Esophagus (tissue), 2 donors: ENCODE data around the gene RGS14. TPM values are rescaled to one million over a fixed set of nuclear protein-coding genes. Genes with fewer than 3 reads are reported as not detected.
A peak's percentile ranks its signal among the peaks of the same experiment; 100 is the strongest.

Source experiments
- H3K27ac ChIP-seq, 2 donors: one replicate each; pipeline ENCODE4 v1.5.1; 2013; ENCODE audit warnings: low read depth in 2 of 2, mild to moderate bottlenecking in 2 of 2, inconsistent platforms in 1 of 2, low read length in 1 of 2, moderate library complexity in 1 of 2
- H3K27me3 ChIP-seq, 2 donors: one replicate each; pipeline ENCODE4 v1.6.1; 2013; ENCODE audit warnings: low read length in 2 of 2, control low read depth in 1 of 2, mild to moderate bottlenecking in 1 of 2; ENCODE audit not compliant: insufficient read depth in 2 of 2, control insufficient read depth in 1 of 2
- H3K36me3 ChIP-seq, 2 donors: one replicate each; pipeline ENCODE4 v1.6.1; 2013; ENCODE audit warnings: low read length in 1 of 2; ENCODE audit not compliant: control insufficient read depth in 2 of 2, insufficient read depth in 2 of 2
- H3K4me1 ChIP-seq, 2 donors: one replicate each; pipeline ENCODE4 v1.6.1; 2013; ENCODE audit warnings: low read length in 1 of 2; ENCODE audit not compliant: control insufficient read depth in 2 of 2, insufficient read depth in 2 of 2
- H3K4me3 ChIP-seq, 2 donors: one replicate each; pipeline ENCODE4 v1.5.1; 2013; ENCODE audit warnings: low read length in 2 of 2, mild to moderate bottlenecking in 2 of 2, low read depth in 1 of 2, moderate library complexity in 1 of 2
- H3K9me3 ChIP-seq, 2 donors: one replicate each; pipeline ENCODE4 v1.6.1; 2013; ENCODE audit warnings: mild to moderate bottlenecking in 2 of 2, low read depth in 1 of 2, low read length in 1 of 2, moderate library complexity in 1 of 2; ENCODE audit not compliant: control insufficient read depth in 2 of 2, insufficient read depth in 1 of 2
- WGBS, 2 donors: extraction: QIAGEN DNeasy Blood & Tissue Kit; methylation state at CpG; one replicate each; pipeline ENCODE4 v1.1.7; 2013; 5-methylcytosine and 5-hydroxymethylcytosine counted together
- polyA plus RNA-seq, 2 donors: library from polyadenylated mRNA; stranded (reverse); fragments of 200-250 nt; gene quantifications; one replicate each; pipeline ENCODE4 v1.2.3, GENCODE V29; 2013
- donor health status: healthy with polysubstance abuse.
- donor health status: Bipolar disorder and iron deficiency.

RGS14 gene
- polyA plus RNA-seq, 2 donors: 49.7 to 74.5 TPM

DNA sequence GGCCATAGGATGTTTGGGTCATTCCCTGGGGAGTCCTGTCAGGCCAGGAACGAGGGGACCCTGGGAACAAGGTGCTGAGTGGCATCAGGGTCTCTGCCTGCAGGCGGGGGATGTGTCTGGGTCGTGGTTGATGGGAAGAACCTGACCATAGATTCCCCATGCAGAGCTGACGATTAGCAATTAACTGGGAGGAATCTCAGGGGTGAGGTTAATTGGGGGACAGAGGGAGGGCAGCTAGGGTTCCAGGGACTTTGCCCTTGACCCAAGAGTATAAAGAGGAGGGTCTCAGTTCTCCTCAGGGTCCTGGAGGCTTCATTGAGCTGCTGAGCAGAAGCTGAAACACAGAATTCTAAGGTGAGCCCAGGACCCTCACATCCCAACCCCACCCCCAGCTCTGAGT is 26.4 kb downstream of the RGS14 start, which contains the start of gene SLC34A1:
SLC34A1 (plus strand) TSS at position 301 of the 400 bp plus-strand sequence. CDS start 1,308 bp downstream, outside the sequence.
- Histone ChIP-seq H3K4me1 (peaks cover 5 to 24% of the 10 kb centered on the region in 2 donors), H3K4me3 (no peak within 1 kb of the TSS), H3K36me3 (no peaks in the 10 kb centered on the region), H3K27ac (no peak within 1 kb of the TSS), H3K27me3 (no peaks in the 10 kb centered on the region), H3K9me3 (no peaks in the 10 kb centered on the region)
- WGBS, 2 donors: 75 to 77% methylated on average over 4 of the region's 4 CpGs

DNA sequence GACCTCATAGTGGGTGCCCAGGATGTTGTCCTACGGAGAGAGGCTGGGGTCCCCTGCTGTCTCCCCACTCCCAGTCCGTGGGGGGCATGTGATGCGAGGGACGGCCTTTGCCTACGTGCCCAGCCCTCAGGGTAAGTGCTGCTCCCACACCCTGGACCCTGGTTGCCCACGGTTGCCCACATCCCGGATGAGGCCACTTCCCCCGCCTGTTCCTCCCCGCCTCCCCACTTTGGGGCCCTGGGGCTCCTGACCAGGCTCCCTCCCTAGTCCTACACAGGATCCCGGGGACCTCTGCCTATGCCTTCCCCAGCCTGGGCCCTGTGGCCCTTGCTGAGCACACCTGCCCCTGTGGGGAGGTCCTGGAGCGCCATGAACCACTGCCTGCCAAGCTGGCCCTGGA is 28.0 kb downstream of the RGS14 start:
- 70 to 74% methylated on average over 11 of the region's 11 CpGs for whole genome bisulfite sequencing, 2 donors
- Histone ChIP-seq H3K36me3 (no peaks in the 10 kb centered on the region), H3K27ac (no peak overlapping the region), H3K9me3 (no peaks in the 10 kb centered on the region), H3K4me1 (peaks cover 5 to 25% of the 10 kb centered on the region in 2 donors), H3K4me3 (no peak overlapping the region), H3K27me3 (no peaks in the 10 kb centered on the region)

DNA sequence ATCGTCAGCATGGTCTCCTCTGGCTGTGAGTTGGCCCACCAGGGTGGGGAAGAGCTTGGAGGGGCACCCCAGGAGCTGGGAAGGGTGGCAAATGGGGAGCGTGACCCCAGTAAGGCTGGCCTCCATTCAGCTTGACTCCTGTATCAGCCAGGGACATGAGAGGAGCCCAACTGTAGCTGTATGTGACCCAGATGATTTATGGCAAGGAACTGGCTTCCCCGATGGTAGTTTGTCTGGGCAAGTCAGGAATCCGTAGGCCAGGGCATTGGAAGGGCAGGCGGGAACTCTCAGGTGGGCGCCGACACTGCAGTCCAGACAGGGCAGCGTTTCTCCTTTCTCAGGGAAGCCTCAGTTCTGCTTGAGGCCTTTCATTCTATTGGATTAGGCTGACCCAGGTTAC is 28.8 kb downstream of the RGS14 start:
- H3K27ac ChIP-seq: peak overlapping the region in 1 of 2 donors; percentile 8
- H3K4me1 ChIP-seq: peaks cover 5 to 25% of the 10 kb centered on the region in 2 donors
- H3K4me3 ChIP-seq: no peak overlapping the region
- H3K9me3 ChIP-seq: no peaks in the 10 kb centered on the region
- 63 to 80% methylated on average over 8 of the region's 8 CpGs for WGBS, 2 donors
- H3K27me3 ChIP-seq: no peaks in the 10 kb centered on the region
- H3K36me3 ChIP-seq: no peaks in the 10 kb centered on the region

DNA sequence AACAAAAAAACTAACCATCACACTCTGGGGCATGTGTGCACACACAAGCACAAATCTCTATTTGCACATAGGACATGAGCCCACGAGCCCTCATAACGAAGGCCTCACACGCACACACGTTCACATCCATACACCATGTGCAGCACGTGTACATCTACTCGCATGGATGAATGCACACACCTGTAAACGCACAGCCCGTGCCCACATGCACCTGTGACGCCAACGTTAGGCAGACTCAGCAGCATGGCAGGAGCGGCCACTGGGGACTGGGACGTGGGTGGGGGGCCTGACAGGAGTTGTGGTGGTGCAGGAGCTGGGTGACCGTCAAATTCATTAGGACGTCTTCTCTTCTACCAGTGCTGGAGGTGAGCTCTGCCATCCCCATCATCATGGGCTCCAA is 29.7 kb downstream of the RGS14 start:
- H3K36me3 ChIP-seq: no peaks in the 10 kb centered on the region
- H3K4me3 ChIP-seq: no peak overlapping the region
- no peak overlapping the region for H3K27ac ChIP-seq
- no peaks in the 10 kb centered on the region for H3K9me3 ChIP-seq
- peaks cover 5 to 25% of the 10 kb centered on the region in 2 donors for H3K4me1 ChIP-seq
- no peaks in the 10 kb centered on the region for H3K27me3 ChIP-seq
- WGBS, 2 donors: 79 to 87% methylated on average over 14 of the region's 14 CpGs

DNA sequence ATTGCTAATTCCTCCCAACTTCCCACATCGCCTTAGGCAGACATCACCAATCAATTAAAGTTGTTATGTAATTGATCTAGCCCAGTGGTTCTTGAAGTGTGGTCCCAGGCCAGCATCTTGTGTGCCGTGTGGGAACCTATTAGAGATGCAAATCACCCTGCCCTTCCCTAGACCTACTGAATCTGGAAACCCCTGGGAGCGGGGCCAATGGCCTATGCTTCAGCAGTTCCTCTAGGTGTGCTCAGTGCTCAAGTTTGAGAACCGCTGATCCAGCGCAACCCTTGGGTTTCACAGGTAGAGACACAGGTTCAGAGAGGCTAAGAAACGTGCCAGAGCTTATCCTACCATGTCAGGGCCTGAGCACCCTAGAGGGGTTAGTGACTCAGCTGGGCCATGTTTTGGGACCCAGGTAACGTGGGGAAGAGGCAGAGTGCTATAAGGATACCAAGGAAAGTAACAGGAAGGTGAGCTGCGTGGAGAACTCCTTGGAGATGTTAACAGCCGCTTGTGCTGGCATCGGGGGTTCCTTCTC is 30.9 kb downstream of the RGS14 start:
- peak overlapping the region; percentile 95 to 98 for H3K27ac ChIP-seq
- H3K36me3 ChIP-seq: no peaks in the 10 kb centered on the region
- no peaks in the 10 kb centered on the region for H3K27me3 ChIP-seq
- WGBS, 2 donors: 53 to 64% methylated on average over 10 of the region's 10 CpGs
- H3K4me1 ChIP-seq: peaks cover 5 to 25% of the 10 kb centered on the region in 2 donors
- H3K4me3 ChIP-seq: no peak overlapping the region
- H3K9me3 ChIP-seq: no peaks in the 10 kb centered on the region

DNA sequence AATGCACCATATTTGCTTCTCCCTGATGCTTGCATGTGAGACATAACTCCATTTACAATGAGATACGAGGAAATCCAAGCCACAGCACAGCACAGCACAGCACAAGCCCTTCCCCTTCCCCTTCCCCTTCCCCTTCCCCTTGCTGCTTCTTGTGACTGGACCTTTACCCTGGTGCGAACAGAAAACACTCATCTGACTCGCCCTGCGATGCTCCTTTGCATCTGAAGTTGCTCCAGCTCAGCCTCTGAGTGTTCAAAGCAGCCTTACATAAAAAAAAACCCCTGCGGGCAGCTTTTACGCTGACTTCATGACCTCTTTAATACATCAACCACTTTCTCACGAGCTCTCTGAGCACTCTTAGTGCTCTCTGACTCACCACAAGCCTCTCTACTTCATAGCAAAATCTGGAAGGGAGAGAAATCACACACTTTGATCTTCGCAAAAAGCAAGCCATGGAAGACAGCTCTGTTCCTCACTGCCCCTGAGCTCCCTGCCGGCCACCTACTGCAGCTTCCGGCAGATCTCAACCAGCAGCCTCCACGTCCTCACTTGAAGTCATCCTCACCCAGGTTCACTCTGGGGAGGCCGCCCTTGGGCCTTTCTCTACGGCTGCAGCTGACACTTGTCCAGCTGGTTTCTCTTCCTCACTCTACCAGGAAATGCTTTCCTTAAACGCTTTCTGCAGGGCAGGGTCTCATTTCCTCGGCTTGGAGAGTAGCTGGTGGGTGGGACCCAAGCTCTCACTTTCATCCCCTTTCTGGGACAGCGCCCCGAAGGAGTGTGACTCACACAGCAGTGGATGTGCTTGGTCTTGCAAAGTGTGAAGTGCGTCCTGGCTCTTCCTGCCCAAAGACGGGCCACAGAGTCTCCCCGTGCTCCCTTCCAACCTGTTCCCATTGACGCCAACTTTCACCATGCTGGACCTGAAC is 31.8 kb downstream of the RGS14 start:
- WGBS, 2 donors: 12 to 31% methylated on average over 21 of the region's 21 CpGs
- no peaks in the 10 kb centered on the region for H3K36me3 ChIP-seq
- no peak overlapping the region for H3K4me3 ChIP-seq
- H3K27ac ChIP-seq: peak overlapping the region; percentile 95 to 98
- H3K27me3 ChIP-seq: no peaks in the 10 kb centered on the region
- H3K4me1 ChIP-seq: peaks cover 5 to 25% of the 10 kb centered on the region in 2 donors
- no peaks in the 10 kb centered on the region for H3K9me3 ChIP-seq

DNA sequence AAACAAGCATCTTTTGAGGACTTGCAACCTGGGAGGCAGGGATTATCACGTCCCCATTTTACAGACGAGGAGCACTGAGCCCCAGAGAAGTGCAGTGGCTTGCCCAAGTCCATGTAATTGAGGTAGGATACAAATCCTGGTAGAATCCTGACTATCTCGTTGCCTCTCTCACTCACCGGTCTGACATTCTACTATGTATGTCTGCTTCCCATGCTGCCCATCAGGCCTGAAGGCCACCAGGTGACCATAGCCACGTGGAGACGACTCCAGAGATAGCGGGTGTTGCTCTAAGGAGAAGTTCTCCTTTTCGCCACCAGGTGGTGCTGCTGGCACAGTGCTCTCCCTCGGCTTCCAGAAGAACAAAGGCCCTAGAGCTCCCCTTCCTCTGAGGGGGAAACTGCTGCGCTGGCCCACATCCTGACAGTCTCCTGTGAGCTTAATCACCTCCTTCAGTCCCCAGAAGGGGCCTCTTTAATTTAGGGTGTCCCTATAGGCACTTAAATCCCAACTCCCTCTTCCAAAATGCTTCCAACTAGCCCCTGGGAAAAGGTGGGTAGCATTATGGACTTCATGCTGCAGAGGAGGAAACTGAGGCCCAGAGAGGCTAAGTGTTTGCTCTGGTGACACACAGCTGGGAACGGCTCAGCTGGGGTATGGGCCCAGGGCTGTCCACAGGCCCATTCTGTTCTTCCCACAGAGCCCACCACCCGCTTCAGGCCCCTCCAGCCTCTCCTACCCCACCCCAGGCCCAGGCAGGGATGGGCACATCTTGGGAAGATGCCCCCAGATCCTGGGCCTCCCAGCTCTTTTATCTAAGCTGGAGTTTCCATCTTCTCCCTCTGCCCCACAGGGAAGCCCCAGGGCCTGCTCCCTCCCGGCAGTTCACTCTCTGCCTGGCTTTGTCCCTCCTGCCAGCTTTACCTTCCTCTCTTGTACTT is 32.9 kb downstream of the RGS14 start:
- H3K4me3 ChIP-seq: no peak overlapping the region
- H3K36me3 ChIP-seq: no peaks in the 10 kb centered on the region
- no peaks in the 10 kb centered on the region for H3K27me3 ChIP-seq
- H3K9me3 ChIP-seq: no peaks in the 10 kb centered on the region
- peaks cover 5 to 24% of the 10 kb centered on the region in 2 donors for H3K4me1 ChIP-seq
- 17 to 22% methylated on average over 13 of the region's 13 CpGs for WGBS, 2 donors
- H3K27ac ChIP-seq: peak overlapping the region; percentile 95 to 98

DNA sequence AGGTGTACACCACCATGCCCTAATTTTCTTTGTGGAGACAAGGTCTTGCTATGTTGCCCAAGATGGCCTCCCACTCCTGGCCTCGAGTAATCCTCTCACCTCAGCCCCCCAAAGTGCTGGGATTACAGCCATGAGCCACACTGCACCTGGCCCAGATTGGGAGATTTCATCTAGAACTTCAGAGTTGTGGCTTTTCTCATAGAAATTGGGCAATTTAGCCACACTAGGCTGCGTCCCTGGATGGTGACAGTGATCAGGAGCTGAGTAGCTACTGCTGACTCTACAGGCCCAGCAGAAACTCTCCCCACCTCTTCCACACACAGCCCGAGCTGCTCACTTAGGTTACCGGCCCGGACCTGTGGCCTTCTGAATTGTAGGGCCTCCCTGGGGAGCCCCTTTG is 35.0 kb downstream of the RGS14 start:
- Histone ChIP-seq H3K4me1 (peaks cover 0 to 12% of the 10 kb centered on the region in 2 donors), H3K27ac (no peak overlapping the region), H3K4me3 (no peak overlapping the region), H3K9me3 (no peaks in the 10 kb centered on the region), H3K27me3 (no peaks in the 10 kb centered on the region), H3K36me3 (no peaks in the 10 kb centered on the region)
- 84 to 85% methylated on average over 5 of the region's 5 CpGs for WGBS, 2 donors

DNA sequence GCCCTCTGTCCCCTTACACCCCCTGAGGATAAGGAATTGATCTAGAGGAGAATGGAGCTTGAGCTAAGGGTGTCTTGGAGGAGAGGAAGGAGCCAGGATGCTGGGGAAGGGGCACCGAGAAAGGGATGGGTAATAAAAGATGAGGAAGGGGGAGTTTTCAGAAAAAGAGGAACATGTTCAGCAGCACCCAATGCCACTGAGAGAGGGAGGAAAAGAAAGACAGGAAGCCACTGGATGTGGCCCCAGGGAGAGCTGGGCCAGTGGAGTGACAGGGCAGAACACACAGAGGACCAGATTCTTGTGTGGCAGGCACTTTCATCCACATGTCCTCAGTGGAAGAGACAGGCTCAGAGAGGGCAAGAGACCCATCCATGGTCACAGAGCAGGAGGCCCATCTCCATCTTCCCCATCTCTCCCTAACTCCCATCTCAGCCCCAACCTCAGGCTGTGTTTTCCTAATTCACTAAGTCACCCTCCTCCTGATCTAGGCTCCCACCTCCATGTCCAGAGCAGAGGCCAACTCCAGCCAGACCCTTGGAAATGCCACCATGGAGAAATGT is 35.6 kb downstream of the RGS14 start:
- 91 to 93% methylated on average over 1 of the region's 1 CpG for WGBS, 2 donors

More for the DNA sequence above, 35.6 kb downstream of the RGS14 start:
- H3K4me3 ChIP-seq: no peak overlapping the region
- no peaks in the 10 kb centered on the region for H3K27me3 ChIP-seq
- no peaks in the 10 kb centered on the region for H3K36me3 ChIP-seq
- no peak overlapping the region for H3K27ac ChIP-seq
- no peaks in the 10 kb centered on the region for H3K9me3 ChIP-seq
- peaks cover 0 to 7% of the 10 kb centered on the region in 2 donors for H3K4me1 ChIP-seq
